GM12864 (cell line): ENCODE data around the gene LHPP.
"Not testable (repeated sequence)": the region's sequence is repeated elsewhere in the genome, so short reads cannot be mapped to it uniquely, and the experiment has no call there.

Source experiments
- DNase-seq: peaks from one replicate; pipeline ENCODE4 v3.0.0-alpha.2; 2011; ENCODE audit warnings: low read depth
- H3K4me3 ChIP-seq: 2 replicates; pipeline ENCODE4 v1.5.1; 2011; ENCODE audit warnings: mild to moderate bottlenecking, low read depth, low read length, control low read depth
- TF ChIP-seq, protein P1 (sequence below): IDR thresholded peaks from 2 replicates; pipeline ENCODE4 v1.5.1; 2011; ENCODE audit warnings: low read depth, mild to moderate bottlenecking, moderate library complexity, low read length, control low read depth, inconsistent platforms; ENCODE audit errors: missing control alignments

Gene LHPP

DNA sequence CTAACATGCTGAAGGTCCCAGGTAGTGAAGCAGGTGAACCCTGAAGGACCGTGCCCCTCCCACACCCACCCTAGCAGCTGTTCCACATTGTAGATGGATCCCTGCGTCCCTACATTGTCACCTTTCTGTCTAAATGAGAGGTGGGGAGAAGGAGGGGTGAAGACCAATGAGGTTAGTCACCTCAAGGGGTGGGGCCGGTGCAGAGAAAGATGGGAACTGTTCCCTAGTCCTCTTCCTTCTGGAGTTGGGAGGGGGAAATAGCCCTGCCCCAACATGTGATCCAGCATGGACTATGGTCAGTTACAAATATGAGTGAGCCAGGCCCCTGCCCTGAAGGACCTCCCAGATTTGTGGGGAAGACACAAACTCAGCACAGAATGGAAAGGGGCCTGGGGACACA is 124.5 kb downstream of the LHPP start:
- TF ChIP-seq, protein P1, sequence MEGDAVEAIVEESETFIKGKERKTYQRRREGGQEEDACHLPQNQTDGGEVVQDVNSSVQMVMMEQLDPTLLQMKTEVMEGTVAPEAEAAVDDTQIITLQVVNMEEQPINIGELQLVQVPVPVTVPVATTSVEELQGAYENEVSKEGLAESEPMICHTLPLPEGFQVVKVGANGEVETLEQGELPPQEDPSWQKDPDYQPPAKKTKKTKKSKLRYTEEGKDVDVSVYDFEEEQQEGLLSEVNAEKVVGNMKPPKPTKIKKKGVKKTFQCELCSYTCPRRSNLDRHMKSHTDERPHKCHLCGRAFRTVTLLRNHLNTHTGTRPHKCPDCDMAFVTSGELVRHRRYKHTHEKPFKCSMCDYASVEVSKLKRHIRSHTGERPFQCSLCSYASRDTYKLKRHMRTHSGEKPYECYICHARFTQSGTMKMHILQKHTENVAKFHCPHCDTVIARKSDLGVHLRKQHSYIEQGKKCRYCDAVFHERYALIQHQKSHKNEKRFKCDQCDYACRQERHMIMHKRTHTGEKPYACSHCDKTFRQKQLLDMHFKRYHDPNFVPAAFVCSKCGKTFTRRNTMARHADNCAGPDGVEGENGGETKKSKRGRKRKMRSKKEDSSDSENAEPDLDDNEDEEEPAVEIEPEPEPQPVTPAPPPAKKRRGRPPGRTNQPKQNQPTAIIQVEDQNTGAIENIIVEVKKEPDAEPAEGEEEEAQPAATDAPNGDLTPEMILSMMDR, result no peak
- DNase-seq, result no peak
- no peak overlapping the region for H3K4me3 ChIP-seq

DNA sequence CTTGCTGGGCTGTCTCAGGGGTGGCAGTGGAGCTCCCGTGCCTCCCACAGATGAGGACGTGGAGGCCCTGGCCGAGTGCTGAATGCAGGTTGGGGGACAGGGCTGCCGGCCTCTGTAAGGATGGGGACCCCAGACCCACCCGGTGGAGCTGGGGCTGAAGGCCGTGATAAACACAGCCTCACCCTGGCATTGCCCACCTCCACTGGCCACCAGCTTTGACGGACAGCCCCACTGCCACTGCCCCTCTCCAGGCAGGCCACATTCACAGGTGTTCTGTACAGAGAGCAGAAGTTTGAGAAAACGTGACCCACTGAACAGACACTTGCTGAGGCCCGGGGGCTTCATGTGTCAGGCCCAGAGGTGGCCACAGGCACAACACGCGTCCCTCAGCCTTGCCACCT is 126.2 kb downstream of the LHPP start:
- TF ChIP-seq, protein P1, result no peak
- DNase-seq, result no peak
- no peak overlapping the region for H3K4me3 ChIP-seq

DNA sequence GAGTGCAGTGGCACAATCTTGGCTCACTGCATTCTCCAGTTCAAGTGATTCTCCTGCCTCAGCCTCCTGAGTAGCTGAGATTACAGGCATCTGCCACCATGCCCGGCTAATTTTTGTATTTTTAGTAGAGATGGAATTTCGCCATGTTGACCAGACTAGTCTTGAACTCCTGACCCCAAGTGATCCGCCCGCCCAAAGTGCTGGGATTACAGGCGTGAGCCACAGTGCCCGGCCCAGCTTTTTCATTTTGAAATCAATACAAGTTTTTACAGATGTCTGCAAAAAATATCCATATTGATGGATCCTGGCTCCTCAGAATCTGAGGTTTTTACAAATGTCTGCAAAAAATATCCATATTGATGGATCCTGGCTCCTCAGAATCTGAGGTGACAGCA is 126.7 kb downstream of the LHPP start:
- H3K4me3 ChIP-seq, DNase-seq: not testable (repeated sequence)

DNA sequence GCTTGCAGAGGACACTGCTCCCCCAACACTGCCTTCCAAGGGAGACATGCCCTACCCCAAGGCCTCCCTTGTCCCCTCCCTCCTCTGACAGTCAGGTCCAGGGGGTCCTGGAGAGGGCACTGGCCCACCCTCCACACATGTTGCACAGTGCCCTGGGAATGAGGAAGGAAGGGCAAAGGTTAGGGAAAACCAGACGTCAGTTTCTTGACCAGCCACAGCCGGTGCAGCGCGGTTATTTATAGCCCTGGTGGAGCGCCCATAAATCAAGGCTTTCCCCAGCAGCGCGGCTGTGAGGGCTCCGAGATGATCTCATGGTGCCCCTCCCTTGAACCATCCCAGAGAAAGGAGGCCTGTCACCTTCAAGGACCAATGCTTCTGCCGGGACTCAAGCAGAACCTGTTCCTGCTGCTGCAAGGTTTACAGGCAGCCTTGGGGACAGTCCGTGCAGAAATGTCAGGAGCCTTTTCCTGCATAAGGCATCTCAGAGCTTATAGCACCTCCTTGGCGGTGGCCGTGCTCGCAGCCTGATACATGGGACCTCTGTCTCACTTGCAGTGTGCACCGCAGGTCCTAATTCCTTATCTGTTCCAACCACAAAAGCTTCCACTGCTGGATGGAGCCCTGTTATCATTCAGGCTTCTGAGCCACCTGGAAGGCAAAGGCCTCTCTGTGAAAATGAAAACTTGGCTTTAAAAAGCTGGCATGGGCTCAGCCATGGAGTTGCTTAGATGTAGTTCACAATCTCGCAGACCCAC is 127.3 kb downstream of the LHPP start:
- TF ChIP-seq, protein P1, result no peak
- DNase-seq, result no peak
- no peak overlapping the region for H3K4me3 ChIP-seq

DNA sequence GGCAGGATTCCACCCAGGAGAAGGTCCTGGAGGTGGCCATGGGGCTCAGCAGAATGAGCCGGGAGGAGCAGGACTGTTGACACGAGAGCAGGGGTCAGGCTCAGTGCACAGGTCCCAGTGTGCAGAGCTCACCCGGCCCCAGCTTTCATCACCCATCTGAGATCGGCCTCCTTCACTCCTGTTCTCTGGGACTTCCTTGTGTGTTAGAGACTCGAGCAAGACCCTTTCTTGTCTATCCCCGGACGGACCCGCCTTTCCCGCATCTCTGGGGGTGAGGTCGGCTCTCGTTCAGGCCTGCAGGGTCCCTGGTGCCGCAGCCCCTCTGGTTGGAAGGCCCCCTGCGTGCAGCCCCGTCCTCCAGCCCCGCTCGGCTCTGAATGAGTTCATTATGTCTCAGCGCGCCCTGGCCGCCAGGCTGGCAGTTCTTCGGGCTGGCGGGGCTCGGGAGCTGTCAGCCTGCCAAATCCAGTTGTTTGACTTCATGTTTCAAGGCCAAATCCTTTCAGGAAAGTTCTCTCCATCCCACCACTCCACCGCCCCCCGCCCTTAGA is 127.9 kb downstream of the LHPP start:
- TF ChIP-seq, protein P1, result no peak
- H3K4me3 ChIP-seq, result no peak overlapping the region
- no peak for DNase-seq

DNA sequence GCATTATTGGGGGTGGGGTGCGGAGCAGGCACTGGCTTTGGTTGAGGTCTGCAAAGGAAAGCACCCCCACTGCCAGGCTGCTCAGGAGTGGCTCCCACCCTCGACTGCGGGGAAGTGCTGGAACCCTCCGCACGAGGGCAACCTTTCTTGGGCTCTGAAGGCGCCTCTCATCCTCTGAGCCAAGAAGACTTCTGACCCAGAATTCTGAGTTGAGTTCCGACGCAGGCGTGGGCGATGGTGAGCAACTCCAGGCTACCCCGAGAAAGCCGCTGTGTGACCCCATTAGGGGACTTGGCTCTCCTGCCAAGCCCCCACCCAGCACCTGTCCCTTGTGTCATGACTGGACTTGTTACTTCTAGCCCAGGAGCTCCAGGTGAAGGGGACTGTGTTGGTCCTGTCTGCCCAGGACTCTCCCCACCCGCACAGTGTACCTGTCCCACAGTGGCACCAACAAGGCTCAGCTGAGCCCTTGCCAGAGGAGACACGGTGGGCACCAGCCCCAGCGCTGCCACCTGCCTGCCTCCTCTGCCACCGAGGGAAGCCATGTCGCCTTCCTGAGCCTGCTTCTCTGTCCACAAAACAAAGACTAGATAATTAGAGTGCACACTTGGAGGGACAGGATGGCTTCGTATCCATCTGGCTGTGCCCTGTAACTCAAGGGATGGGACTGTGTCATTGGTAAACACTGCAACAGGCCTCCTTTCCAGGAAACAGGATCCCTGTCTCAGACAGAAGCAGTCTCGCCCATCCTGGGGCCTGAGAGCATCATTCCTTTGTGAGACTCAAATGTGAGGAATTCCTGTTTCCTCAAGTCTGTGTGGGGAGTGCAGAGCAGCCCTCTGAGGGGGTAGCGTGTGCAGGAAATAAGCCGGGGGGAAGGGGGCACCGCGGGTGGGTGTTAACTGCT is 128.8 kb downstream of the LHPP start:
- DNase-seq, result no peak
- TF ChIP-seq, protein P1, result no peak
- no peak overlapping the region for H3K4me3 ChIP-seq

DNA sequence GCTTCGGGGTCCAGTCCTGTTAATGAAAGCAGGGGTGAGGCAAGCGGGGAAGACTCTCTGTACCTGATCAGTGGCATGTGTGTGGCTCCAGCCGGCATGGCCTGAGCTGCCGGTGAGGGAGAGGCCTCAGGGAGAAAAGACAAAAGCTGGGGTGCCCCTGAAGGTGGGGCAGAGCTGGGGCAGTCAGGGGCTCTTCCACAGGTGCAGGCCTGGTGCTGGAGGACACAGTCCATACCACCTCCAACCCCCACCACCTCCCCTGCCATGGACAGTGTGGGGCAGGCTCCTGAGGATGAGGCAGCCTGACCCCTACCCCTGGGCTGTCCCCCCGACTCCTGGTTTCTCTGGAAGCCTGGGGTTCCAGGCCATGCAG is 129.5 kb downstream of the LHPP start:
- no peak overlapping the region for H3K4me3 ChIP-seq
- TF ChIP-seq, protein P1, result no peak
- no peak for DNase-seq
